GM12873 (cell line): ENCODE measurements around the gene FBP2.

Experiments used
- CTCF ChIP-seq: IDR thresholded peaks from 2 replicates; pipeline ENCODE4 v1.5.1; 2012; ENCODE audit warnings: low read depth, mild to moderate bottlenecking, moderate library complexity, low read length, control low read depth; ENCODE audit not compliant: insufficient read depth; ENCODE audit errors: missing control alignments

The FBP2 gene

GRCh38 chr9:94622087-94622800, 28.6 kb upstream of the FBP2 start:
- no peak for TF ChIP-seq CTCF

- TF ChIP-seq CTCF: no peak
Observed at GRCh38 chr9:94619026-94619425, 25.4 kb upstream of the FBP2 start.

GRCh38 chr9:94613003-94613402, 19.4 kb upstream of the FBP2 start:
- TF ChIP-seq CTCF: no peak

- no peak for TF ChIP-seq CTCF
Observed at GRCh38 chr9:94612071-94612470, 18.4 kb upstream of the FBP2 start.

- no peak for TF ChIP-seq CTCF
Observed at GRCh38 chr9:94611638-94612068, 18.0 kb upstream of the FBP2 start.

GRCh38 chr9:94610181-94610606, 16.6 kb upstream of the FBP2 start:
- TF ChIP-seq CTCF: no peak

- TF ChIP-seq CTCF: no peak
Observed at GRCh38 chr9:94607423-94607691, 13.7 kb upstream of the FBP2 start.
